GM21576 (cell line): ENCODE data around the gene KRT3.

Source experiments
- ATAC-seq: cut with Tn5 transposase; IDR thresholded peaks from one replicate; pipeline ENCODE4 v1.9.1; 2021; ENCODE audit warnings: mild to moderate bottlenecking, moderate library complexity; ENCODE audit not compliant: unreplicated experiment

KRT3 gene

DNA sequence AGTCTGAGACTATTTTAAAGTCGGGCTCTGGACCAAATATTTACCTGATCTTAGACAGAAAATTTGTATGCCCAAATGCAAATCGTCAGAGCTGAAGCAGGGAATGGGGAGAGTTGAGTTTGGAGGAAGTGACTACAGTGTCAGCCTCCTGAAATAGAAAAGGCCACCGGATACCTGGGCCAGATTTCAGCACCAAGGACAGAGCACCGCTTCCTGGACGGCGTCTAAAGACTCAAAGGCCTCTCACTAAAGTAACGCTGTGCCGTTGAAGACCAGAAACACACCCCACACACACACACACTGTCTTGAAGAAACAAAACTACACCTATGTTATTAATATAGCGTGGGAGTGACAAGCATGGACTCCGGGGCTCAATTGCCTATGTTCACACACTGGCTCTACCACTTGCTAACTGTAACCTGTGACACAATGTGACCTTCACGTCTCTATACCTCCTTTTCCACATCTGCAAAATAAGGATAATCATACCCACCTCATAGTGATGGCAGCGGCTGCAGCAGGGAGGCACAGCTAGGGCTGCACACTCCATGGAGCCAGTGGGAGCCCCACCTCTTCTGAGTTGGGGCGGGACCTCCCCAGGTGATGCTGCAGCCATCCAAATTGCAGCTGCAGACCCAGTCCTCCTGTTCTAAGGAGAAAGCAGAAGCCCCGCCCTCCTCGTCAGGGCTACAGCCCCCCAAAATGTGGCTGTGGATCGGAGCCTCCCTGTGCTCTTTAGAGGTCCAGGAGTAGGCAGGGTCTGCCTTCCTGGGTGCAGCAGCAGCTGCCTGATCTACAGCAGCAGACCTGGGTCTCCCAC lies 54.3 kb downstream of the KRT3 start:
- no peak for ATAC-seq

DNA sequence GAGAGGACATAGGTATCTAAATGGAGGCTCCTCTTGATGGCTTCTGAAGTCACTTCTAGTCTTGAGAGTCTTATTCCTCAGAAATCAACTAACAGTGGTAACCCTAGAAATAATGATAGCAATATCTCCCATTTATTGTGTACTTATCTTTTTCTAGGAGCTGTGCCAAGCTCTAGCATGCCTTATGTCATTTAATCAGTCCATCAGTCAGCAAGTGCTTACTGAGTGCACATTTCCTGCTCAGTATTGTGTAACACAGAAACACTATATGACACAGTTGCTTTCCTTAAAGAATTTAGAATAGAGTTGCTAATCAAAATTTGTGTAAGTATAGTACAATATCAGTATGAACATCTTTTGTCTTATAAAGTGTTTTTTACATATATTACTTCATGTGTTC lies 55.3 kb downstream of the KRT3 start:
- ATAC-seq: no peak

DNA sequence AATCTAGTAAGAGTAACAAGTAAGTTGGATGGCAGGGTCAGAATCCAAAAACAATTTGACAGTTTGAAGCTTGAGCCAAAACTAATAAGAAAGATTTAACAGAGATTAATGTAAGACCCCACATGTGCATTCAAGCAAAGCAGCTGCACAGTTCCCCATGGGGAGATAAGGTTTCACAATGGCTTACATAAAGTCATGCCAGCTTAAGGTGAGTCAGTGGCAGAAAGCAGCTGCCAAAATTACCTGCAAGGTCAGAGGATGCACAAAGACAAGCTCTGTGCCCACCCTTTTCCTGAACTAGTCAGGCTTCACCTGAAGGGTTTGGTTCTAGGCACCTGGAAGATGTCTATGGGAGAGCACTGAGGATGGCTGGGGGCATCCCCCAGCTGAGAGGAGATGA lies 56.0 kb downstream of the KRT3 start:
- ATAC-seq: no peak
